HG03432 (cell line): ENCODE results near the gene PIAS4.

ENCODE experiments used
- ATAC-seq: cut with Tn5 transposase; IDR thresholded peaks from one replicate; pipeline ENCODE4 v1.9.1; 2021; ENCODE audit warnings: mild to moderate bottlenecking, moderate library complexity; ENCODE audit not compliant: unreplicated experiment

The PIAS4 gene

DNA sequence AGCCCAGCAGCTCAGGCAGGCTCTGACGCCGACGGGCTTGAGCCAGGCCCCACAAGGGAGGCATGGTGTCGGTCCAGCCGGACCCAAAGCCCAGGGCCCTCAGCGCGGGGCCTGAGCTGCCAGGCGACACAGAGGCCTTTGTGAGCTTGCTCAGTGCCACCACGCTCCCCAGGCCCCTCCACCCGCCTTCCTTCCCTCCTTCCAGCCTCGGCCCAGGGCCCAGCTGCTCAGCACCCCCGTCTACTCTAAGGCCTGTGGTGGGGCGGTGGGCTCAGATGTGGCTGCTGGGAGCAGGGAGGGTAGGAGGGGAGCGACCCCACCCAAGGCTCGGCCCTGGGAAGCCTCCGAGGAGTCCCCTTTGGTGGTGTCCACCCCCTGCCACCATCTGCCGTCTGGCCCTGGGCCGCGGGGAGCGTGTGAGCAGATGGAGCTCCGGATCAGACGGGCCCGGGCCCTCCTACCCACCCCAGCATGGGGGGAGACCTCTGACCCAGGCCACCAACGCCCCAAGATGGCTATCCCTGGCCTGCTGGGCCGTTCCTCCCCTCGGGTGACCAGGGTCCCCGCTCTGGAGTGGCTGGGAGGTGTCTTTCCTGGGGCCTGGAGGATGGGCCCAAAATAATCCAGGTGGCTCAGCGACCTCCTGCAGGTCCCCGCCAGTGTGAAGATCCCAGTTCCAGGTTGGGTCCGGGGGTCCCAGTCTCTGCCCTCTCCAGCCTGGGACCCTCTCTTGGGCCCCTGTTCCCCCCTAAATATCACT lies 51.3 kb downstream of the PIAS4 start:
- ATAC-seq = no peak

DNA sequence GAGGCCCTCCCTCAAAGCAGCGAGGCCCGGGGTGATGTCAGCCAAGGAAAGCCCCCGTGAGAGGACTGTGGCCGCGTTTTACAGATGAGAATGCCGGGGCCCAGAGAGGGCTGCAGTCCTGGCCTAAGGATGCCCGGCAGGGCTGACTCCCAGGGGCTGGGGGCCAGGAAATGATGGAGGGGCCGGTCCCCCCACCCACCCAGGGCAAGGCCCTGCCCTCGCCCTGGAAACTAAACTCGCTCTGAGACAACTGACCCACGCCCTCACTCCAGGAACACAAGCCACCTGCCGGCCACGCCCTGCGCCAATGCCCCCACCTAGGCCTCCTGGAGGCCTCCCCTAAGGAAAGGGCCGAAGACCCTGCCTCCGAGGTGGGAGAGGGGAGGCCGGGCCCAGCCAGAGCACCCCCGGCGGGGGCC lies 51.9 kb downstream of the PIAS4 start:
- no peak for ATAC-seq

DNA sequence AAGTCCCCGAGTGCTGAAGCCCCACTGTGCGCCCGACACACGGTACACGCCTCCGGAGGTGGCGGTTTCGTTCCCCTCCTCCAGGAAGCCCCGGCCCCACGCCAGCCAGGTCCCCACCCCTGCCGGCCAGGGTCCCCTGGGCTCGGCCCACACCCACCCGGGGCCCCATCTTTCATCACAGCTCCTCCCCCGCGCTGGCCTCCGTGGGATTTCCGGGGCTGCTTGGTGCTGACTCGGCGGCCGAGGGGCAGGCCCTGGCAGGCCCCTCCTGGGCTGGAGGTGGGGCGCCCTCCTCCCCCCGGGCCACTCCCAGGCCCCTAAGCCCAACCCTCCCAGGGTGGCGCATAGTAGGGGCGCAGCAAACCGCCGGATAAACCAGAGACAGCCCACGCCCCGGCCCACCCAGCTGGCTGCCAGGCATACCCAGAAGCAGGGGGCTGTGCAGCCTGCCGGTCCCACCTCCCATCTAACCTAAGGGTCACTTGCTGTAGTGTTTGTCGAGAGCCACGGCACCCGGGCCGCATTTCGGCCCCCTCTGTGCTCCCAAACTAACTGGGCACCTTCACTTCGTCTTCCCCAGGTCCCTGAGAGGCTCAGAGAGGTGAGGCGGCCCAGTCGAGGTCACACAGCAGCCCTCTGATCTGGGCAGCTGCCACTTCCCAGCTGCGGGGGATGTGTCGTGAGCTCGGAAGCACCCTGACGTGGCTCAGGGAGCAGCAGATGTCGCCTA lies 52.5 kb downstream of the PIAS4 start:
- no peak for ATAC-seq

DNA sequence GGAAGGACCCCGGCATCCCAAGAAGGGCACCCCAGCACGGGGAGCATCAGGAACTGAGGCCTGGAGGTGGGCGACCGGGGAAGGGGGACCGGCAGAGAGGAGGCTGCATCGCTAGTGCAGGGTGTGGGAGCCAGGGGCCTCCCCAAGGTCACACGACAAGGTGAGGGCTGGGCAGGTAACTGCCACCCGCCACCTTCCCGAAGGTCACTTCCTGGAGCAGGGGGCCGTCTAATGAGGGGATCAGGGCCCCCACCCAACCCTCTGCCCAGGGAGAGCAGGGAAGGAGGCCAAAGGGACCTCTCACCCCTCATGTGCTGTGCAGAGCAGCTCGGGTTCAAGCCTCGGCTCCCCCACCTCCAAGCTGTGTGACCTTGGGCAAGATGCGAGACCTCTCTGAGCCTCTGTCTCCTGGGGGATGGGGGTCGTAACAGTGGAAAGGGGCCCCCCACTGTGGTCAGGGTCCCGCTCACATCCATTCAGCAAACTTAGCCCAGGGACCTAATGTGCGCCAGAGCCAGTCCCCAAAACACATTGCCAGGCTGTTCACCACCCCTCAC lies 53.2 kb downstream of the PIAS4 start:
- no peak for ATAC-seq

DNA sequence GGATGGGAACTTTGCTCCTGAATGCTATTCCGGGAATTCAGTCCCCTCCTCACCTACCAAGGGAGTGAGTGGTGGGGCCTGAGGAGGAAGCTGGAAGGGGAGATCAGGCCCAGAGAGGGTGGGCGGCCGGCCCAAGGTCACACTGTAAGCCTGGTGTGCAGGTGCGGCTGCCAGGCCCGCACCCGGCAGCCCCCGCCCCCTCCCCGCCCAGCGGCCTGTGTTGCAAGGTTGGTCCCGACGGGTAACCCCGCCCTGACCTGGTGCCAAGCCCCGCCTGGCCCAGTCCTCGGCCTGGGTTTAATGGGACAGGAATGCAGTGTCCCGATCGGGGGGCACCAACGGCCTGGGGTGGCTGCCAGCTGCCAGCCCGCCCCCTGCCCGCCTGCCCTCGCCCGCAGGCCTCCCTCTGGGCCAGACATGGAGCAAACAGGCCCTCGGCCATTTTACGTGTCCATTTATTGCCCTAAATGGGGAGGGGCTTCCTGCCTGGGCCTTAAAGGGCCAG lies 53.7 kb downstream of the PIAS4 start:
- ATAC-seq = no peak

DNA sequence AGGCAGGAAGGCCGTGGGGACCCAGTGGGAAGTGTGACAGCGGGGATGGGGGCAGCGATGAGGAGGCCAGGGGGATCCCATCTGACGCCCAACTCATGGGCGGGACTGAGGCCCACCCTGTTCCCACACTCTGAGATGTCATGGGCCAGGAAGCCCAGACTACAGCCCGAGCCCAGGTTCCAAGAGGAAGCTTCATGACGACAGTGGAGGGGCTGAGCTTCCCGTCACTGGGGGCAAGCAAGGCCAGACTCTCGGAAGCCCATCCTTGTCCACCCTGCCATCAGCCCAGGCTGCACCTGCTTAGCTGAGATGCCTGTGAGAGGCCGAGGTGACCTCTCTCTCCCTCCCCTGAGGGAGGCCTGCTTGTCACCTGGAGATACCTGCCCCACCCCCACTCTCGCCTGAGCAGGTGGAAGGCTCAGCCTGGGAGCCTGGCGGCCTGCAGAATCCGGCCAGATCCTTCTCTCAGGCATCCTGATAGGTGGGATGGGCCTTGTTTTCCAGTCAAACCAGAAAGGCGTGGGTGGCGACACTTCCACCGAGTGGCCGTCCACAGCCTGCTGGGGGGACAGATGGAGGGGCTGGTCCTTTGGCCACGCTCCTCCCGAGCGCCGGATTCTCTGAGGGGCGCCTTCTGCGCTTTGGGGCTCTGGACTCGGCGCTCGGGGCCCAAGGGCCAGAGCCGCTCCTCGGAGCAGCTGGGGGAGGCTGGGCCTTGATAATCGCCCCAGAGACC lies 54.3 kb downstream of the PIAS4 start:
- ATAC-seq = no peak

DNA sequence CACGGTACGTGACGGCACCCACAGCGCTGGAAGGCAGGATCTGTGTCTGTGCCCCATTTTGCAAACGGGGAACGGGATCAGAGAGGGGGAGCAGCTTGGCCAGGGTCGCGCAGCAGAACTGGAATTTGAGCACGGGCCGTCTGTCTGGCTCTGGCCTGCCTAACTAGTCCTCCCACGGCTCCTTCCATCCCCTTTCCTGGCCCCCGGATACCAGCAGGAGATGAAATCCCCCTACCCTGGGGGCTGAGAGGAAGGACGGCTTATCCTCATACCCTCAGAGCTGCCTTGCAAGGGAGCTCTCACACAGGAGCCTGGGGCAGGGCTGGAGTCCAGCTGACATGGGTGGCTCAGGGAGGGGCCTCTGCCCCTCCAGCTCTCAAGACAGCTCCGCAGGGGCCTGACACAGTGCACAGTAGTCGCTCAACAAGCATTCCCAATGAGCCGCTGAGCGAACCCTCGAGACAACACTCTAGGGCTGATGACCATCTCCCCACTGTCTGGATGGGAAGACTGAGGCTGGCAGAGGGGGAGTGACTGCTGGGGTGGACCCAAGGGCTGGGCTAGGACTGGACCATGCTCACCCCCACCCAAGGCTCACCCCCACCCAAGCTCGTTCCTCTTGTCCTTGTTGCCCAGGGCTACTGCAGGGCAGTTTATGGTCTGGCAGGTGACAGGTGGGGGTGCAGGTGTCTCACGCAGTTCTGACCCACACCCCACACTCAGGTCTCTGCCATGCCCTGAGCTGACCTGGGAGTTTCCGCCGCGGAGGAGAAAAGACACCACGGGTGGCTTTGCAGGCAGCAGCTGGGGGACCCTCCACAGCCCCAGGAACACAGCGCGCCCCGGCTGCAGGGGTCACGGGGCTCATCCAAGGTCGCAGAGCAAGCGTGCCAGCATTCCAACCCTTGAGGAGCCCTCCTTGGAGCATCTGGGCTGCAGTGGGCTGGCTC lies 55.2 kb downstream of the PIAS4 start:
- ATAC-seq = no peak

DNA sequence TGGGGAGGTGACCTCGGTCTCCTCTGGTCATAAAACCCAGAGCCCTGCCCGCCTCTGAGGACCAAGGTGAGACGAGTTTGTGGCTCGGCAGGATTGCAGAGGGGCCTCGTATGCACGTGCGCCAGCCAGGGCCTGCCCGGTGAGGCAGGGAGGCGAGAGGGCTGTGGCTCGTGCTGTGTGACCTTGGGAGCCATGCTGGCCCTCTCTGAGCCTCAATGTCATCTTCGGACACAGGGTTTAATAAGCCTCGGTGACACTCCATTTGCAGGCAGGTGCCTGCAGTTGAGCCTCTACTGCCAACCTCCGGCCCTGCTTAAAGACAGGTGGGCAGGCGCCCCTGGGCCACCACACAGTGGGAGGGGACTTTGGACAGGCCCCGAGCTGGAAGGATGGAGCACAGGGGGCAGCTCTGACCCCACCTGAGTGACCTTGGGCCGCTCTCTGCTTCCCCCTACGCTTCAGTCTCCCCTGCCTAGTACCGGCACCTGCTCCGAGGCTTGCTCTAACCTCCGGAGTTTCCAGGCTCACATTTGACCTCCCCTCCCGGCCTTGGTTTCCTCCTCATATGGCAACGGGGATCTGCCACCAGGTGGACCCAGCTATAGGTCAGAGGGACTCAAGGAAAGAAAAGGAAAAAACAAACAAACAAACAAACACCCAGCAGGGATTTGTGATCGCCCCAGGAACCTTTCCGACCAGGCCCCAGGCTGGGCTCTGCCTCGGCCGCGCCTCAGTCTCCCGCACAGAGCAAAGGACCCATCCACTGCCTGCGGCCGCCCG lies 56.0 kb downstream of the PIAS4 start:
- ATAC-seq = no peak

DNA sequence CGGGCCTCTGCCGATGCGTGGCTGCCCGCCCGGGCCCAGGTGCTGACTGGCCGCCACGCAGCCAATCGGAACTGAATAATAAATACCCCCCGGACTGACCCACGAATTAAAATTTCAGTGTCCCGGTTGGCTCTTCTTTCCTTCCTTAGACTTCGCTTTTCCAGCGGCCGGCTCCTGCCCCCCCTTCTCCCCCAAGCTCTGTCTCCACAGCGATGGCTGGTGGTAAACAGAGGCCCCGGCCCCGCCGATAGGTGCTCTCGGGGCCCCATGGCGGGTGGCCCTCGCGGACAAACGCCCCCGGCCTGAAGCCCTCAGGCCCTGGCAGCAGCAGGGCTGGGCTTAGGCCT lies 56.6 kb downstream of the PIAS4 start:
- no peak for ATAC-seq

DNA sequence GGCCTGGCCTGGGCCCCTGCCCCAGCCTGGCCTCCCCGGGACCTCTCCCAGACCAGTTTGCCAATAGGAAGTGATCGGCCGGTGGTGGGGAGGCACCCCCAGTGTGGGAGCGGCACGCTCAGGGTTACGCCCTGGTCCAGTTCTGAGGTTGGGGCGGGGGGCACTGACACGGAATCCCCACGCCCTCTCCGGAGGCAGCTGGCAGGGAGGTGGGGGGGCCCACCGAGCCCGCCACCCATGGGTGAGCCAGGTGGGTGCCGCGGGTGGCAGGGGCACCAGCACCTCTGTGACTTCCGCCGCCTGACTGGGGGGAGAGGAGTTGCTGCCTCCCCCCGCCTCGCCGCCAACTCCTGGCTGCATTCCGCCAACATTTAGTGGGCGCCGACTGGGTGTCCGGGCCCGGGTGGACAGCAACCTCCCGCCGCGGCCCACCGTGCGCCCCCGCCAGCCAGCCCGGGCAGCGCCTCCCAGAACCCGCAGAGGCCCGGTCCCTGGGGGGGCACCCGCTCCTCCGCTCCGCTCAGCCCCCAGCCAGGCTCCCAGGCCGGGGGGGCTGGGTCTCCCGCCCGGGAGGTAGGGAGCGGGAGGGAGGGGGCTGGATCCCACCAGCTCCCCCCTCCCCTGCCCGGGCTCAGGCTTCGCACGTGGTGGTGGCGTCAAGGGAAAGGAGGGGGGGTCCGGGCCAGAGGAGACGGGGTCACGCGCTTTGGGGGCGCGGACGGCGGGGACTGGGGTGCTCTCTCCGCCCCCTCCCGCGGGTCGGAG lies 57.1 kb downstream of the PIAS4 start:
- ATAC-seq = peak; percentile 3

DNA sequence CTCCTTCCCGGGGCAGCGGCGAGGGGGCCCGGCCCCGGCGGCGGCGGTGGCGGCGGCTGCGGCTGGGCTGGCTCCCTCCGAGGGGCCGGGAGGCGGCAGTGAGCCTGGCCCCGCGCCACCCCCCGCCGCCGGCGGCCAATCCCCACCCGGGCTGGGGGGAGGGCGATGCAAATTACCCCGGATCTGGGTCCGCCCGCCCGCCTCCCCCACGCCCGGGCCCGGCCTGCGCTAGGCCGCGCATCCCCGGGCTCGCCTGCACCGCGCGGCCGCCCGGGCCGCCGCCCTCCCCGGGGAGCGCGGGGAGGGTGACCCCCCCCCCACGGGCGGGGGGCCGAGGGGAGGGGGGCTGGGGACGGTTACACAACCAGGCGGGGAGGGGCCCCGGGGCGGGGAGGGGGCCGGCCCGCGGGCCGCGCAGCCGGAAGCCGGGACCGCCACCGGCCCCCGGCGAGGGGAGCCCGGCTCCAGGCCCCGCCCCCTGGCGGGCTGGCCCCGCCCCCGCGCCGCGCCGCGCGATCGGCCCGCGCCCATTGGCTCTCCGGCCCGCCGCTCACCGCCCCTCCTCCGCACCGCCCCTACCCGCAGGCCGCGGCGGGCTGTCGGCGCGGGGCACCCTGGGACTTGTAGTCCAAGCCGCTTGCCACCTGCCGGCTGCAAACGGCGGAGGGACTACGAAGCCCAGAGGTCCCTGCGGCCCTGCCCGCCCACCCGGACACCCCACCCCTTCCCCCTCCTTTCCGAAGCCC lies 58.1 kb downstream of the PIAS4 start:
- peak; percentile 80 for ATAC-seq

DNA sequence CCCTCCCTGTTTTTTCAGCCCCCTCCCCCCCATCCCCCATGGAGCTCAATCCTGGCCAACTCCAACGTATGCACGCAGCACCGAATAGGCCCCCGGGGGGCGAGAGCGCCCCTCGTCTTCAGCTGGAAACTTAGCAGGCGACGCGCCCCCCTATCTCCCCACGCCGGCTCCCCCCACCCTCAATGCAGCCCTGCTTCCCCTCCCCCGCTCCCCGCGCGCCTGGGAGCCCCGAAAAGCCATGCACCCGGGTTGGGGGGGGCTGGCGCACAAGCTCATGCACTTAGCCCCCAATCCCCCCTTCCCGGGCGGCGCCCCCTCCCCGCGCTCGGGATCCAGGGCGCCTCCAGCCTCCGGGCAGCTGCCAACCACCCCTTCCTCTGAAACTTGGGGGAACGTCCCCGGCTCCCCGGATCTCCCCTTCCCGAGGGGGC lies 58.7 kb downstream of the PIAS4 start:
- no peak for ATAC-seq

DNA sequence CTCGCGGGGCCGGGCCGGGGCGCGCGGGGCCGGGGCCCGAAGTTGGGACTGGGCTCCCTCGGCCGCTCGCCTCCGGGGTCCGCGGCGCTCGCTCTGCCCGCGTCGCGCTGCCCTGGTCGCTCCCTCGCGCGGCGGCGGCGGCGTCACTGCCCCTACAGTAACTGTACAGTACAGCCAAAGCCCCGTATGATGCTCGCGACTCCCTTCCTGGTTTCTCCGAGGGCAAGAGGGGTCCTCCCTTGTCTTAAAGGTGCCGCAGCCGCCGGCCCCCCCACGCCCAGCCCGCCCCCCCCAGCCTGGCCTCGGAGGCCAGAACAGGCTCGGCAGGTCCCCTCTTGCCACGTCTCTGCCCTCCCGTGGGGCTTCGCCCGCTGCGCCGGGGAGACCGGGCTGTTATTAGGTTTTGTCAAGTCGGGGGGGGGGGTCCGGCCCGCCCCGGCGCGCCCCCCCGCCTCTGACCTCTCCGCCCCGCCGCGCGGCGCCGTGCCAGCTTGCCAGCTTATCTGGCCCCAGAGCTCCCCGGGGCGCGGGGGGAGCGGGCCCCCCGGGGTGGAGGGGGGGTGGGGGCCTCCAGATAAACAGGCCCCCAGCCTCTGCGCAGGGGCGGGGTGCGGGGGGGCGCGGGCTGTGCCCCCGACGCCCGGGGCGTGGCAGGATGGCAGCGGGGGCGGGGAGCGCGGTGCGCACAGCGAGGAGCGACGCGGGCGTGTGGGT lies 59.3 kb downstream of the PIAS4 start, which contains the start of gene ZBTB7A:
ZBTB7A (minus strand) TSS at position 218 of the 714 bp plus-strand sequence. CDS start 11,667 bp downstream, outside the sequence.
- ATAC-seq = no peak

DNA sequence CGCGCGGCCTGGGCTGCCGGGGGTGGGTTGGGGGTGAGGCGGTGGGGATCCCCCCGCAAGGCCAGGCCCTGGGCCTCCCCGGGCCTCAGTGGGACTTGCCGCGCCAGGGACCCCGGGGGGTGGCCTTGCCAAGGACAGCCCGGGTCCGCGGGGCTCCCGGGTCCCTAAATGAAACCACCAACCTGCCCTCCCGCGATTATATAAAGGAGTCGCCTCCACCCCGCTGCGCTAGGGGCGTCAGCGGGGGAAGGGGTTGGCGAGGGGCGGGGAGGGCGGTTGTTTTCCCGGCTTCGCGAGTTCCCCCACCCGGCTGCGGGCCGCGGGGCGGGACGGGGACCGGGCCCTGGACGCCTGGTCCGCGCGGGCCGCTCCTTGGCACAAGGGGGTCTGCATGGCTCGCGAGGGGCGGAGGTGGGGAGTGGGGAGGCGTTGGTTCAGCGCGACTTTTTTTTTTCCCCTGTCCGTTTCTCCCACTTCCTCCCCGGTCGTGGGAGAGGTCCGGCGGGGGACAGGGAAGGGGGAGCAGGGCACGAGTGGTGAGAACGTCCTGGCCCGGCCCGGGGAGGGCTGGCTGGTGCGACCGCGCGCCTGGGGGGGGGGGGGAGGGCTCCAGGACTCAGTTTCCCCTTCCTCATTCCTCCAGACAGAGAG lies 60.0 kb downstream of the PIAS4 start:
- no peak for ATAC-seq

DNA sequence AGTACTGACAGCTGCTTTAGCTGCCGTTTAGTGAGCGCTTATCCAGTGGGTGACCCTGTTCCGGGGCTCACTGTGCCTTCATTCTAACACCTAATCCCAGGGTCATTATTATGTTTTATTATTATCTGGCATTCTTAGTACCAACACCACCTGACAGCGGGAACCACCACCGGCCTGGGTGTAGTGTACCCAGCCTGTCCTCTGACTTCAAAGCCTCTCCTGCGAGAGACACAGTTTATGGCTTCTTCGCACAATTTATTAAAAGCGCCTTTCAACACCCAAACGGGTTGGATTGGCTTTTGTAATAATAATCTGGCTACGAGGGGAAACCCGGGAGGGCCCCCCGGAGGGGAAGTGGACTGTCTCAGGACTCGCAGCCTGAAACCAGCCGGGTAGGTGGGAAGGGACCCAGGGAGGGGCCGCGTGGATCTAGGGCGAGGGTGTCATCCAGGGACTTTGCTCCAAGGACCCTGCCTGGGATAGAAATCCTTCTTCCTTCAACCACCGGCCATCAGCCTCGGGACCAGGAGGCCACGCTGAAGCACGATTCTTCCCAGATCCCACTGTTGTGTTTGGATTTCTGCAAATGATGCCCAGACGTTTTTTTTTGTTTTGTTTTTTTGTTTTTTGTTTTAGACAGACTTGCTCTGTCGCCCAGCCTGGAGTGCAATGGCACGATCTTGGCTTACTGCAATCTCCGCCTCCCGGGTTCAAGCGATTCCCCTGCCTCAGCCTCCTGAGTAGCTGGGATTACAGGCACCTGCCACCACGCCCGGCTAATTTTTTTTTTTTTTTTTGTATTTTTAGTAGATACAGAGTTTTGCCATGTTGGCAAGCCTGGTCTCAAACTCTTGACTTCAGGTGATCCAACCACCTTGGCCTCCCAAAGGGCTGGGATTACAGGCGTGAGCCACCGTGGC lies 60.8 kb downstream of the PIAS4 start:
- no peak for ATAC-seq
